ENCODE data around the gene DDX6. TPM values are rescaled to one million over a fixed set of nuclear protein-coding genes. Genes with fewer than 3 reads are reported as not detected.

The DDX6 gene
- total RNA-seq, 1 experiment from 2014 or later = 229 TPM

DNA sequence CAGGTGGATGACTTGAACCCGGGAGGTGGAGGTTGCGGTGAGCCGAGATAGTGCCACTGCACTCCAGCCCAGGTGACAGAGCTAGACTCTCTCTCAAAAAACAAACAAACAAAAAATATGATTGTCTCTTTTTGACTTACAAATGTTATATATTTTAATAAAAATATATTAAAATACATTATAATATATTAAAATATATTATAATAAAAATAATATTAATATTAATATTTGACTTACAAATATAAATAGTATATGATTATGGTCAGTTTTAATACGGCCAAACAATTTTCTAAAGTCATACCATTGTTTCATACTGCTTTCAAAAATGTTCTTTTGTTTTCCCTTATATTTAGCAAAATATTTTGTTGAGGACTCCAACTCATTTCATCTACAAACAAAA, 27.2 kb upstream of the DDX6 start:
- BruUV-seq (replicated peaks) = no TSS peak
- POLR2A ChIA-PET (ENCODE audit: low non-redundant PET) = no interaction called here
- Histone ChIP-seq H3K36me3 (ENCODE audit: insufficient read depth, low read length, poor library complexity, severe bottlenecking) (no peaks in the 10 kb centered on the region), H3K27ac (ENCODE audit: low read depth, low read length, poor library complexity, severe bottlenecking) (no peak overlapping the region), H3K9me3 (ENCODE audit: low read depth, low read length, poor library complexity, severe bottlenecking) (no peaks in the 10 kb centered on the region), H3K4me1 (ENCODE audit: insufficient read depth, low read length, poor library complexity, severe bottlenecking) (no peaks in the 10 kb centered on the region), H3K4me3 (ENCODE audit: low read depth, low read length, poor library complexity, severe bottlenecking) (no peak overlapping the region), H3K27me3 (replicated peaks; ENCODE audit: insufficient read depth, low read depth, low read length, poor library complexity) (no peaks in the 10 kb centered on the region)
- no peak for TF ChIP-seq EZH2 (IDR thresholded peaks at IDR 0.05; ENCODE audit: borderline replicate concordance, low read depth, low read length, poor library complexity, severe bottlenecking)
- TF ChIP-seq, protein P1, sequence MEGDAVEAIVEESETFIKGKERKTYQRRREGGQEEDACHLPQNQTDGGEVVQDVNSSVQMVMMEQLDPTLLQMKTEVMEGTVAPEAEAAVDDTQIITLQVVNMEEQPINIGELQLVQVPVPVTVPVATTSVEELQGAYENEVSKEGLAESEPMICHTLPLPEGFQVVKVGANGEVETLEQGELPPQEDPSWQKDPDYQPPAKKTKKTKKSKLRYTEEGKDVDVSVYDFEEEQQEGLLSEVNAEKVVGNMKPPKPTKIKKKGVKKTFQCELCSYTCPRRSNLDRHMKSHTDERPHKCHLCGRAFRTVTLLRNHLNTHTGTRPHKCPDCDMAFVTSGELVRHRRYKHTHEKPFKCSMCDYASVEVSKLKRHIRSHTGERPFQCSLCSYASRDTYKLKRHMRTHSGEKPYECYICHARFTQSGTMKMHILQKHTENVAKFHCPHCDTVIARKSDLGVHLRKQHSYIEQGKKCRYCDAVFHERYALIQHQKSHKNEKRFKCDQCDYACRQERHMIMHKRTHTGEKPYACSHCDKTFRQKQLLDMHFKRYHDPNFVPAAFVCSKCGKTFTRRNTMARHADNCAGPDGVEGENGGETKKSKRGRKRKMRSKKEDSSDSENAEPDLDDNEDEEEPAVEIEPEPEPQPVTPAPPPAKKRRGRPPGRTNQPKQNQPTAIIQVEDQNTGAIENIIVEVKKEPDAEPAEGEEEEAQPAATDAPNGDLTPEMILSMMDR (conservative IDR thresholded peaks at IDR 0.05; ENCODE audit: low read depth, low read length) = no peak
- no peak for DNase-seq (ENCODE audit: low spot score)
- CTCF ChIA-PET = no interaction called here
- intact Hi-C loops (cut with micrococcal nuclease; ENCODE audit: unreplicated experiment) = no loop called here

DNA sequence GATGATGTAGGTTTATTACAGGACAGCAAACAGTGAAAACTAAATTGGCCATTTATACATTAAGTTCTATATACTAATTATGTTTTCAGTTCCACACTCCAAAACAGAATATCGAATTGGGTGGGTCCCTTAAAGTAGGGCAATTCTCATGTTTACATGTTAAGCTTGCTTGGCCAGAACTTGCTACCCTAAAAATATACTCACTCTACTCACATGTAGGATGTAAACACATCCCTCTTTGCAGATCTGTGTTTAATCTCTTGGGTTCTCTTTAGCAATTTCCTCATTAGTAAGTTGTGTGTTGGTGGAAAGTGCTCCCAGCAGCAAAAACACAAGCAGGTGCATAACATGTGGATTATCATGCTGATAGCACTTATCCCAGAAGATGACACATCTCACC, 22.6 kb upstream of the DDX6 start:
- H3K36me3 ChIP-seq (ENCODE audit: insufficient read depth, low read length, poor library complexity, severe bottlenecking) = no peaks in the 10 kb centered on the region
- H3K4me1 ChIP-seq (ENCODE audit: insufficient read depth, low read length, poor library complexity, severe bottlenecking) = no peaks in the 10 kb centered on the region
- no peak for TF ChIP-seq EZH2 (IDR thresholded peaks at IDR 0.05; ENCODE audit: borderline replicate concordance, low read depth, low read length, poor library complexity, severe bottlenecking)
- TF ChIP-seq, protein P1 (conservative IDR thresholded peaks at IDR 0.05; ENCODE audit: low read depth, low read length) = no peak
- ChIA-PET POLR2A (ENCODE audit: low non-redundant PET) (no interaction called here), CTCF (no interaction called here)
- DNase-seq (ENCODE audit: low spot score) = no peak
- no TSS peak for BruUV-seq (replicated peaks)
- no peak overlapping the region for H3K4me3 ChIP-seq (ENCODE audit: low read depth, low read length, poor library complexity, severe bottlenecking)
- no peaks in the 10 kb centered on the region for H3K27me3 ChIP-seq (replicated peaks; ENCODE audit: insufficient read depth, low read depth, low read length, poor library complexity)
- intact Hi-C loops (cut with micrococcal nuclease; ENCODE audit: unreplicated experiment) = no loop called here
- no peak overlapping the region for H3K27ac ChIP-seq (ENCODE audit: low read depth, low read length, poor library complexity, severe bottlenecking)
- no peaks in the 10 kb centered on the region for H3K9me3 ChIP-seq (ENCODE audit: low read depth, low read length, poor library complexity, severe bottlenecking)

DNA sequence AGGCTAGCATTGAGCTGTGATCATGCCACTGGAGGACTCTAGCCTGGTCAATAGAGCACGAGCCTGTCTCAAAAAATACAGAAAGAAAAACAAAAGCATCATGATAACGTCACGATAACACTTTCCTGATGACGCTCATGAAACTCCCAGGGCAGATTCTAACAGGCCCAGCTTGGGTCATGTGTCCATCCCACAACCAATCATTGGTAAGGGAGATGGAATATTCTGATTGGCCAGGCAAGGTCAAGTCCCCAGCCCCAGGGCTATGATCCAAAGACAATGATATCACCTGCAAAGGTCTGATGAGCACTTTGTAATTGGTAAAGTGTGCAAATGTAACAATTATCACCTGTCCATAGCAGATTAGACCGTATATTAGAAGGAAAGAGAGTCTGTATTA, 21.5 kb upstream of the DDX6 start:
- TF ChIP-seq, protein P1 (conservative IDR thresholded peaks at IDR 0.05; ENCODE audit: low read depth, low read length) = no peak
- no peak for TF ChIP-seq EZH2 (IDR thresholded peaks at IDR 0.05; ENCODE audit: borderline replicate concordance, low read depth, low read length, poor library complexity, severe bottlenecking)
- Histone ChIP-seq H3K36me3 (ENCODE audit: insufficient read depth, low read length, poor library complexity, severe bottlenecking) (no peaks in the 10 kb centered on the region), H3K27ac (ENCODE audit: low read depth, low read length, poor library complexity, severe bottlenecking) (no peak overlapping the region), H3K27me3 (replicated peaks; ENCODE audit: insufficient read depth, low read depth, low read length, poor library complexity) (no peaks in the 10 kb centered on the region), H3K4me3 (ENCODE audit: low read depth, low read length, poor library complexity, severe bottlenecking) (no peak overlapping the region), H3K4me1 (ENCODE audit: insufficient read depth, low read length, poor library complexity, severe bottlenecking) (no peaks in the 10 kb centered on the region), H3K9me3 (ENCODE audit: low read depth, low read length, poor library complexity, severe bottlenecking) (no peaks in the 10 kb centered on the region)
- ChIA-PET CTCF (no interaction called here), POLR2A (ENCODE audit: low non-redundant PET) (no interaction called here)
- no peak for DNase-seq (ENCODE audit: low spot score)
- intact Hi-C loops (cut with micrococcal nuclease; ENCODE audit: unreplicated experiment) = no loop called here
- no TSS peak for BruUV-seq (replicated peaks)
